ENCODE results near the gene TIMM21. TPM values are rescaled to one million over a fixed set of nuclear protein-coding genes. Genes with fewer than 3 reads are reported as not detected.

Gene TIMM21, protein sequence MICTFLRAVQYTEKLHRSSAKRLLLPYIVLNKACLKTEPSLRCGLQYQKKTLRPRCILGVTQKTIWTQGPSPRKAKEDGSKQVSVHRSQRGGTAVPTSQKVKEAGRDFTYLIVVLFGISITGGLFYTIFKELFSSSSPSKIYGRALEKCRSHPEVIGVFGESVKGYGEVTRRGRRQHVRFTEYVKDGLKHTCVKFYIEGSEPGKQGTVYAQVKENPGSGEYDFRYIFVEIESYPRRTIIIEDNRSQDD
- 25.0 TPM for total RNA-seq

DNA sequence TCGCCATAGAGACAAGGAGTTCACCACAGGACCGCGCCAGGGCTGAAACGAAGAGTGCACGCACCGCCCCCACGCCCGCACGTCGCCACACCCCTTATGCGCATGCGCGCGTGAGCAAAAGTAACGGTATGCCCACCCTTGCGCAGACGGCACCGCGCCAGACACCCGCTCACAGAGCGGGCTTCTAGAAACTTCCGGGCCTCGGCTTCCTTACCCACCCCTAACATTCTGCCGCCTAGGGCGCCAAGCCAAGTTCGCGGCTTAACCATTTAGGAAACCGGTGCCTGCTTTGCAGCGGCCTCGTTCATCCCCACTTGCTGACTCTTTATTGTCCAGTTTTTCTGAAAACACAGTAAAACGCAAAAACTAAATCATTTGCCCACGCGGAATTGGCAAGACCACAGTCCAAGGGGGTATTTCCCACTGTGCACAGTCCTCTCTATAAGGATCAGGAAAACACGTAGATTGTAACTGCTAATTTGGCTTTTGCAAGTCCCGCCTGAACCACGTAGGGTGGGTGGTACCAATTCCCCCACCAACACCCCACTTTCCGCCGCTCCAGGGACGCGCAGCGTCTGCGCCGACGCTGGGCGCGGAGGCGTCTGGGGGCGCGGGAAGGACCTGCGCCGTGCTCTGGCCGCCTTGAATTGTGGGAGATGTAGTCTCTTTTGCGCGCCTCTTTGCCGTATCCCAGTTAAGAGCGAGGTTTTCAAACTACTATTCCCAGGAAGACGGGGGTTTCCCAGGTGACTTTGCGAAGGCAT is at the start of gene TIMM21, which contains the start of gene FBXO15:
TIMM21 (plus strand) TSS at position 745 of the 764 bp plus-strand sequence. CDS start 286 bp downstream, outside the sequence.
FBXO15 (minus strand) TSS at position 56 of the 764 bp plus-strand sequence; CDS start at position 7, 49 bp downstream.
- Histone ChIP-seq H3K9me3 (no peaks in the 10 kb centered on the region), H3K4me3 (peak within 1 kb of the TSS; percentile 63 to 89), H3K27ac (peak within 1 kb of the TSS; percentile 97), H3K27me3 (no peaks in the 10 kb centered on the region), H3K4me1 (peaks cover 30% of the 10 kb centered on the region), H3K36me3 (no peaks in the 10 kb centered on the region)
- intact Hi-C loops (cut with DNase I) = no loop called here
- DNase-seq (ENCODE audit: extremely low spot score in 2 of 2) = peak in 1 of 2 donors; percentile 97
- TF ChIP-seq POLR2AphosphoS5 (IDR thresholded peaks at IDR 0.05; ENCODE audit: insufficient read depth in 1 of 2, low read depth in 1 of 2) (peak; percentile 96 to 98), POLR2A (IDR thresholded peaks at IDR 0.05) (peak in 1 of 2 donors; percentile 37)
- TF ChIP-seq, protein P1, sequence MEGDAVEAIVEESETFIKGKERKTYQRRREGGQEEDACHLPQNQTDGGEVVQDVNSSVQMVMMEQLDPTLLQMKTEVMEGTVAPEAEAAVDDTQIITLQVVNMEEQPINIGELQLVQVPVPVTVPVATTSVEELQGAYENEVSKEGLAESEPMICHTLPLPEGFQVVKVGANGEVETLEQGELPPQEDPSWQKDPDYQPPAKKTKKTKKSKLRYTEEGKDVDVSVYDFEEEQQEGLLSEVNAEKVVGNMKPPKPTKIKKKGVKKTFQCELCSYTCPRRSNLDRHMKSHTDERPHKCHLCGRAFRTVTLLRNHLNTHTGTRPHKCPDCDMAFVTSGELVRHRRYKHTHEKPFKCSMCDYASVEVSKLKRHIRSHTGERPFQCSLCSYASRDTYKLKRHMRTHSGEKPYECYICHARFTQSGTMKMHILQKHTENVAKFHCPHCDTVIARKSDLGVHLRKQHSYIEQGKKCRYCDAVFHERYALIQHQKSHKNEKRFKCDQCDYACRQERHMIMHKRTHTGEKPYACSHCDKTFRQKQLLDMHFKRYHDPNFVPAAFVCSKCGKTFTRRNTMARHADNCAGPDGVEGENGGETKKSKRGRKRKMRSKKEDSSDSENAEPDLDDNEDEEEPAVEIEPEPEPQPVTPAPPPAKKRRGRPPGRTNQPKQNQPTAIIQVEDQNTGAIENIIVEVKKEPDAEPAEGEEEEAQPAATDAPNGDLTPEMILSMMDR (IDR thresholded peaks at IDR 0.05) = no peak

DNA sequence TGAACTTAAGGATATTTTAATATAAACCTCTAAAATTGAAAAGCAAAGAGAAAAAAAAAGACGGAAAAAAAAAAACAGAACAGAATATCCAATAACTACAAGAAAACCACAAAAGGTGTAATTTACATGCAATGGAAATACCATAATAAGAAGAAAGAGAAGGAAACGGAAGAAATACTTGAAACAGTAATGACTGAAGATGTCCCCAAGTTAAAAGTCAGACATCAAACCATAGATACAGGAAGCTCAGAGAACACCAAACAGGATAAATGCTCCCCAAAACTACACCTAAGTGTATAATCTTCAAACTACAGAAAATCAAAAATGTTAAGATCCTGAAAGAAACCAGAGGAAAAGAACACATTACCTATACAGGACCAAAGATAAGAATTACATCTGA is 39.9 kb upstream of the TIMM21 start:
- intact Hi-C loops (cut with DNase I) = no loop called here
- DNase-seq (ENCODE audit: extremely low spot score in 2 of 2) = no peak
- no peaks in the 10 kb centered on the region for H3K4me1 ChIP-seq

DNA sequence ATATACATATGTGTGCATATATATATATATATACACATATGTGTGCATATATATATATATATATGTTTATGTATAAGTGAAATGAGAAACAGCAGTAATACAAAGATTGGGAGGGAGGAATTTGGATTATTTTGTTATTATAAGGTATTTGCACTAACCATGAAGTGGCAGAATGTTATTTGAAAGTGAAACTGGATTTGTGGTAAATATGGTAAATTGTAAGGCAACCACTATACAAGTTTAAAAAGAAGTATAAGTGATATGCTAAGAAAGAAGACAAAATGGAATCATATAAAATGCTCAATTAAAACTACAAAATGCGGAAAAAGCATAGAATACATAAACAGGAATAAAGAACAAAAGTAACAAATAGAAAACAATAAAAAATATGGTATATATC is 38.2 kb upstream of the TIMM21 start:
- H3K27ac ChIP-seq = no peak overlapping the region
- intact Hi-C loops (cut with DNase I) = no loop called here
- no peak overlapping the region for H3K4me3 ChIP-seq
- TF ChIP-seq POLR2AphosphoS5 (IDR thresholded peaks at IDR 0.05; ENCODE audit: insufficient read depth in 1 of 2, low read depth in 1 of 2) (no peak), POLR2A (IDR thresholded peaks at IDR 0.05) (no peak)
- TF ChIP-seq, protein P1 (IDR thresholded peaks at IDR 0.05) = no peak
- no peaks in the 10 kb centered on the region for H3K9me3 ChIP-seq
- H3K4me1 ChIP-seq = no peaks in the 10 kb centered on the region
- no peaks in the 10 kb centered on the region for H3K27me3 ChIP-seq
- H3K36me3 ChIP-seq = no peaks in the 10 kb centered on the region
- DNase-seq (ENCODE audit: extremely low spot score in 2 of 2) = no peak

More for the DNA sequence above, 39.9 kb upstream of the TIMM21 start:
- H3K27me3 ChIP-seq = no peaks in the 10 kb centered on the region
- H3K27ac ChIP-seq = no peak overlapping the region
- no peak for TF ChIP-seq POLR2AphosphoS5 (IDR thresholded peaks at IDR 0.05; ENCODE audit: insufficient read depth in 1 of 2, low read depth in 1 of 2)
- TF ChIP-seq, protein P1 (IDR thresholded peaks at IDR 0.05) = no peak
- no peak for TF ChIP-seq POLR2A (IDR thresholded peaks at IDR 0.05)
- H3K9me3 ChIP-seq = no peaks in the 10 kb centered on the region
- no peak overlapping the region for H3K4me3 ChIP-seq
- H3K36me3 ChIP-seq = no peaks in the 10 kb centered on the region

DNA sequence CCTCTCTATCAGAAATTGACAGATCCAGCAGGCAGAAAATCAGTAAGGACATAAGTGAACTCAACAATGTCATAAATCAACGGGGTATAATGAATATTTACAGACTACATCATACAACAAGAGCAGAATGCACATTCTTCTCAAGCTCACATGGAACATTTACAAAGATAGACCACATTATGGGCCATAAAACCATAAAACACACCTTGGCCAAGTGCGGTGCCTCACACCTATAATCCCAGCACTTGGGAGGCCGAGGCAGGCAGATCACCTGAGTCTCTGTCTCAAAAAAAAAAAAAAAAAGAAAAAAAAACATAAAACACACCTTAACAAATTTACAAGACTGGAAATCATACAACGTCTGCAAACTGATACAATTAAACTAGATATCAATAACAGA is 37.3 kb upstream of the TIMM21 start:
- H3K36me3 ChIP-seq = no peaks in the 10 kb centered on the region
- no peaks in the 10 kb centered on the region for H3K4me1 ChIP-seq
- no peaks in the 10 kb centered on the region for H3K9me3 ChIP-seq
- intact Hi-C loops (cut with DNase I) = no loop called here
- H3K4me3 ChIP-seq = no peak overlapping the region
- DNase-seq (ENCODE audit: extremely low spot score in 2 of 2) = no peak
- H3K27me3 ChIP-seq = no peaks in the 10 kb centered on the region
- TF ChIP-seq POLR2A (IDR thresholded peaks at IDR 0.05) (no peak), POLR2AphosphoS5 (IDR thresholded peaks at IDR 0.05; ENCODE audit: insufficient read depth in 1 of 2, low read depth in 1 of 2) (no peak)
- TF ChIP-seq, protein P1 (IDR thresholded peaks at IDR 0.05) = no peak
- no peak overlapping the region for H3K27ac ChIP-seq

All from vagina (tissue), 2 donors.